GM11168 (cell line): Measurements from ENCODE around the gene PTPMT1.
"Not testable (repeated sequence)": the region's sequence is repeated elsewhere in the genome, so short reads cannot be mapped to it uniquely, and the experiment has no call there.

ENCODE experiments used
- in situ Hi-C: fragments of 300-500 bp; cut with MboI; formaldehyde crosslinking; loops from one replicate; pipeline ENCODE4 v1.12.0; 2022; ENCODE audit warnings: low sequenced_read_pairs; ENCODE audit not compliant: unreplicated experiment

PTPMT1 gene

DNA sequence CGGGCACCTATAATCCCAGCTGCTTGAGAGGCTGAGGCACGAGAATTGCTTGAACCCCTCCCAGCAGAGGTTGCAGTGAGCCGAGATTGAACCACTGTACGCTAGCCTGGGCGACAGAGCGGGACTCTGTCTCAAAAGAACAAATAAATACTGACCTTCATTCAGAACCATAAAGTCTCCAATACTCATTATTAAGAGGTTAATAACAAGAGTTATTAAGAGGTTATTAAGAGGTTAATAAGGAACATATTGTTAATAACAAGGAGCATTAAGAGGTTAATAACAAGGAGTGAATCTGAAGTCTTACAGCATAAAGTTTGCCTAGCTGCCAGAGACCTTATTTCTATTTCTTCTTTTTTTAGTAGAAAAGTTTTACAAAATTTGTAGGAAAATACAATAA, 20.1 kb upstream of the PTPMT1 start:
- in situ Hi-C loops, result no loop called here

DNA sequence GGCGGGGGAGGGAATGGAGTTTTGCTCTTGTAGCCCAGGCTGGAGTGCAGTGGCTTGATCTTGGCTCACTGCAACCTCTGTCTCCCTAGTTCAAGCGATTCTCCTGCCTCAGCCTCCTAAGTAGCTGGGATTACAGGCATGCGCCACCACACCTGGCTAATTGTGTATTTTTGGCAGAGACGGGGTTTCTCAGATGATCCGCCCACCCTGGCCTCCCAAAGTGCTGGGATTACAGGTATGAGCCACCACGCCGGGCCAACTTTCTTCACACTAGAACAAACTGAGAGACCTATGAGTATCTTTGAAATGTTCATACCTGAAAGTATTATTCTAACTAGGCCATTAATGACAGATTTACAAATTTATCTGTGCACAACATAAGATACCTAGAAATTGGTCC, 19.1 kb upstream of the PTPMT1 start:
- in situ Hi-C loops, result not testable (repeated sequence)

GRCh38 chr11:47550288-47551047, 14.9 kb upstream of the PTPMT1 start:
- in situ Hi-C loops, result no loop called here

DNA sequence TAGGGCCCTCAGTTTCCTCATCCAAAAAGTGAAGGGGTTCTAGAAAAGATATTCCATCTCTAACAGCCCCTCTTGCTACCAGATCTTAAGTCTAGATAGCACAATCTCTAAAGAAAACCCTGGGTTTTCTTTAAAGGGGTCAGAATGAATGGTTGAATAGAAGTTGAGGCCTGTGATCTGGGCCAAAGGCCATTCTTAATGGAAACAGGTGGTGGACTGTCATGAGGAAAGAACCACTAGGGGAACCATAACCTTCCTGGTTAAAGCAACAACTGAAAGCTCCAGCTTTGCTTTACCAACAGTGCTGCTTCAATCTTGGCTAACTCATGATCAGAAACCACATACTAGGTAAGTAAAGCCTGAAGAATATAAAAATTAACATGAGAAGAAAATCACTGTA, 14.3 kb upstream of the PTPMT1 start:
- in situ Hi-C loops, result no loop called here

GRCh38 chr11:47552056-47552565, 13.3 kb upstream of the PTPMT1 start:
- in situ Hi-C loops, result no loop called here

DNA sequence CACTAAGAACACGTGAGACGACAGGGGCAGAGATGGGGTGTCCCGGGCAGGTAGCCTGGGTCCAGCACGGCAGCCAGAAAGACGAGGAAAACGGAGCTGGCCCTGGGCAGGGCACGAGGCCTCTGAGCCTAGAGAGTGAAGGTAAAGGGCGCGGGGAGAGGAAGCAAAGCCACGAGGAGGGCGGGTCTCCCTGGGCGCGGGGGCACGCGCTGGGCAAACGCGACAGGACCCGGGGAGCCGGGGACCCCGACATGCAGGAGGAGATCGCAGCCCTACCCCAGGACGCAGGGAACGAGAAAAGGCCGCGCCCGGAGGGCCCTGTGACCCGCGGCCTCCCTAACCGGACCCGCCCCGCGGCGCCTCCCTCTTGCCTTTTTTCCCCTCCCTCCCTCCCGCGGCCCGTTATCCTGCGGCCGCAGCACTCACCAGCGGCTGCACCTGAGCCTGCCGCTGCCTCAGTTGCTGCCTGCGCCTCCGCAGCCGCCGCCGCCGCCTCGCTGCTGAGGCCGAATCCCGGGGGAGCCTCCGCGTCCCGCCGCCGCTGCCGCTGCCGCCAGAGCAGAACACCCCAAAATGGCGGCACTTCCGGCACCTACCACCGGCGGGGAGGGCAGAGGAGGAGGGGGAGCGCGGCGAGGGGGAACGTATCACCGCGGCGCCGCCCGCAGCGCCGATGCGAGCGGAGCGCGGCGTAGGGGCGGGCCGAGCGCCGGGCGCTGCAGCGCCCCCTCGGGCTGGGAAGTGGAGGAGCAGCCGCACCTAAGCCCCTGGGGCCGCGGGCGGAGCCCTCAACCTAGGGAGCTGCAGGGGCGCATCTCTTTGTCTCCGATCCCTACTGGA, 12.6 kb upstream of the PTPMT1 start, which contains the start of gene CELF1:
Gene CELF1, minus strand, starts transcription at position 567 of the 840 bp plus-strand sequence. CDS start 53,609 bp downstream, outside the sequence.
- in situ Hi-C loops, result no loop called here

- in situ Hi-C loops, result no loop called here
These were observed 12.0 kb upstream of the PTPMT1 start for GRCh38 chr11:47553406-47553743.

GRCh38 chr11:47557004-47557403, 8.4 kb upstream of the PTPMT1 start:
- in situ Hi-C loops, result not testable (repeated sequence)

- in situ Hi-C loops, result no loop called here
These were observed 6.7 kb upstream of the PTPMT1 start for GRCh38 chr11:47558695-47559094.

DNA sequence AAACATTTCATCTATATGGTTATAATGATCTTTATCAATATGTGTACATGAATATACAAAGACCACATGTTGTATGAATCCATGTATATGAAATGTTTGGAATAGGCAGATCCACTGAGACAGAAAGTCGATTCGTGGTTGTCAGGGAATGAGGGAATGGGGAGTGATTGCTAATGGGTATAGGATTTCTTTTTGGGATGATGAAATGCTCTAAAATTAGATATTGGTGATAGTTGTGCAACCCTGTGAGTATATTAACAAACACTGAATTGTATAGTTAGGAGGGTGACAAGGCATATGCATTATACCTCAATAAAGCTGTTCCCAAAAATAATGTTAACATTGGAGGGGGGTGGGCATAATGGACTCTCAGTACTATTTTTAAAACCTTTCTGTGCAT, 5.0 kb upstream of the PTPMT1 start:
- in situ Hi-C loops, result no loop called here

GRCh38 chr11:47562393-47562792, 3.0 kb upstream of the PTPMT1 start:
- in situ Hi-C loops, result not testable (repeated sequence)

- in situ Hi-C loops, result not testable (repeated sequence)
These were observed 1.0 kb upstream of the PTPMT1 start for GRCh38 chr11:47564366-47564765.

GRCh38 chr11:47564933-47565339, 463 bp upstream of the PTPMT1 start:
- in situ Hi-C loops, result no loop called here

GRCh38 chr11:47566149-47566698, 825 bp downstream of the PTPMT1 start:
- in situ Hi-C loops, result no loop called here

DNA sequence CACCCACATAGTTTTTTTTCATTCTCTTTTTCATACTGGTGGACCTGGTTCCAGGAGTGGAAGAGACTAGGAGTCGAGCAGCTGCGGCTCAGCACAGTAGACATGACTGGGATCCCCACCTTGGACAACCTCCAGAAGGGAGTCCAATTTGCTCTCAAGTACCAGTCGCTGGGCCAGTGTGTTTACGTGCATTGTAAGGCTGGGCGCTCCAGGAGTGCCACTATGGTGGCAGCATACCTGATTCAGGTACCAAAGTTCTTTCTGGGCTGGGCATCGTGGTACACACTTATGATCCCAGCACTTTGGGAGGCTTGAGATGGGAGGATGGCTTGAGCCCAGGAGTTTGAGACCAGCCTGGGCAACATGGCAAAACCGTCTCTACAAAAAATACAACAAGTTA, 4.2 kb downstream of the PTPMT1 start:
- in situ Hi-C loops, result no loop called here

GRCh38 chr11:47570651-47571356, 5.4 kb downstream of the PTPMT1 start:
- in situ Hi-C loops, result no loop called here

- in situ Hi-C loops, result no loop called here
These were observed 5.9 kb downstream of the PTPMT1 start for GRCh38 chr11:47571357-47571729.

- in situ Hi-C loops, result no loop called here
These were observed 6.5 kb downstream of the PTPMT1 start for GRCh38 chr11:47571895-47572294.

DNA sequence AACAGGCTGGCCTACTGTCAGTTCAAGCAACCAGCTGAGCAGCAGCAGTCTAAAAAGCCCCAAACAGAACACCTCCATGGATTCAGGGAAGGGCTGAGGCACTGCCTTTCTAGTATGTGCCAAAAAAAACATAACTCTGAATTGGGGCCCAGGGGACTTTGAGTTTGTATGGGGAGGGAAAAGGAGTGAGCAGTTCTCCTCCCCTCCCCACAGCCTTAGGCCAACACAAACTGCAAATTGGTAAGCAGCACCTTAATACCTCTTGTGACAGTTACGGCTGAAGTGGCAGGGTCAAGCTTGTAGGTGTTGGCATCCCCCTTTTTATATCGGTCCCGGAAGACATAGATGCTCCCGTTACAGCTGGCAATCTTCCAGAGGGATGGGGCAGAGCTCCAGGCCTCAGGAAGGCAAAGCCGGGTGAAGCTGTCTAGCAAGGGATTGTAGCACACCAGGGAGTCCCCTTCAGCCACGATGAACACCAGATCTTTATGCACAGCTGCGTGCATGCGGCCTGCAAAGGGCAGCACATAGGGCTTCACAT, 7.4 kb downstream of the PTPMT1 start:
- in situ Hi-C loops, result no loop called here

GRCh38 chr11:47573321-47573720, 7.9 kb downstream of the PTPMT1 start:
- in situ Hi-C loops, result no loop called here
